Renal cortical epithelial cell (primary cell): ENCODE measurements around the gene CHRNB4. TPM values are rescaled to one million over a fixed set of nuclear protein-coding genes. Genes with fewer than 3 reads are reported as not detected.
"Not testable (repeated sequence)": the region's sequence is repeated elsewhere in the genome, so short reads cannot be mapped to it uniquely, and the experiment has no call there.

ENCODE experiments used
- DNase-seq: peaks from one replicate; pipeline ENCODE4 v3.0.0-alpha.2; 2011; ENCODE audit warnings: low read depth
- total RNA-seq: library from RNA; depleted of rRNA; stranded (reverse); fragments of >200 nt; gene quantifications from 2 replicates; pipeline ENCODE4 v1.2.3, GENCODE V29; 2014

The CHRNB4 gene, protein sequence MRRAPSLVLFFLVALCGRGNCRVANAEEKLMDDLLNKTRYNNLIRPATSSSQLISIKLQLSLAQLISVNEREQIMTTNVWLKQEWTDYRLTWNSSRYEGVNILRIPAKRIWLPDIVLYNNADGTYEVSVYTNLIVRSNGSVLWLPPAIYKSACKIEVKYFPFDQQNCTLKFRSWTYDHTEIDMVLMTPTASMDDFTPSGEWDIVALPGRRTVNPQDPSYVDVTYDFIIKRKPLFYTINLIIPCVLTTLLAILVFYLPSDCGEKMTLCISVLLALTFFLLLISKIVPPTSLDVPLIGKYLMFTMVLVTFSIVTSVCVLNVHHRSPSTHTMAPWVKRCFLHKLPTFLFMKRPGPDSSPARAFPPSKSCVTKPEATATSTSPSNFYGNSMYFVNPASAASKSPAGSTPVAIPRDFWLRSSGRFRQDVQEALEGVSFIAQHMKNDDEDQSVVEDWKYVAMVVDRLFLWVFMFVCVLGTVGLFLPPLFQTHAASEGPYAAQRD
- total RNA-seq, result 0.15 TPM in 1 of 2 replicates, not detected in the other

- peak; percentile 58 for DNase-seq
Measured at GRCh38 chr15:78641102-78641748, at the start of gene CHRNB4. TSS of gene CHRNB4 (minus strand) at chr15:78641210. CDS start at chr15:78641133, 77 bp downstream.

DNA sequence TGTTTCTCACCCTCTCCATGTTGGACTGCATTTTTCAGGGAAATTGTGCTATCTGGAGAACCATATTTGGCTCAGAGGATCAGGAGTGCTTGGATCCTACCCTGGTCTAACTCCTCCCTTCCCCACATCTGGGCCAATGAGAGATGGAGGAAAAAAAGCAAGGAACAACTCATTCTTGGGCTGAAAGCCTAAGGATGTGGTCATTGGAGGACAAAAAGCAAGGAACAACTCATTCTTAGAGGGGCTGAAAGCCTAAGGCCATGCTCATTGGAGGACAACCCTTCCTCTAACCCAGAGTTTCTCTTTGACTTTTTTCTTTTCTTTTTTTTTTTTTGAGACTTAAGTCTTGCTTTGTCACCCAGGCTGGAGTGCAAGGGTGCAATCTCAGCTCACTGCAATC lies 48.6 kb upstream of the CHRNB4 start:
- DNase-seq, result no peak

- DNase-seq, result no peak
Measured at GRCh38 chr15:78685925-78686324, 44.9 kb upstream of the CHRNB4 start.

- DNase-seq, result no peak
Measured at GRCh38 chr15:78685159-78685921, 44.3 kb upstream of the CHRNB4 start.

DNA sequence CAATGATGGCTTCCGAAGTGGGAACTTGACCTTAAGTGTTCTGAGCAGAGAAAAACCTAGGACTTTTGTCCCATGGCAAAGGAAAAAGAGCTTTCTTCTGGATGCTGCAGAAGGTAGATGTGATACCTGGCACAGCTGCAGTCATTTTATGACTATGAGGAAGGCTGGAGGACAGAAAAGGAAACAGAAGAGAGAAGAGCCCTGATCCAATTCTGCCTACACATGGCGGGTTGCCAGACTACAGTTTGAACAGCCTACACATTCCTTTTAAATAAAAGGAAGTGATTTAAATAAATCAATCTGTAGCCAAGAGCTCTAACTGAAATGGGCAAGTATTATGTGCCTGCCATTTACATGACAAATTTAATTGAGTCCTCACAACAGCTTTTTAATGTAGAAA lies 43.6 kb upstream of the CHRNB4 start:
- no peak for DNase-seq

- not testable (repeated sequence) for DNase-seq
Measured at GRCh38 chr15:78683599-78683998, 42.6 kb upstream of the CHRNB4 start.

DNA sequence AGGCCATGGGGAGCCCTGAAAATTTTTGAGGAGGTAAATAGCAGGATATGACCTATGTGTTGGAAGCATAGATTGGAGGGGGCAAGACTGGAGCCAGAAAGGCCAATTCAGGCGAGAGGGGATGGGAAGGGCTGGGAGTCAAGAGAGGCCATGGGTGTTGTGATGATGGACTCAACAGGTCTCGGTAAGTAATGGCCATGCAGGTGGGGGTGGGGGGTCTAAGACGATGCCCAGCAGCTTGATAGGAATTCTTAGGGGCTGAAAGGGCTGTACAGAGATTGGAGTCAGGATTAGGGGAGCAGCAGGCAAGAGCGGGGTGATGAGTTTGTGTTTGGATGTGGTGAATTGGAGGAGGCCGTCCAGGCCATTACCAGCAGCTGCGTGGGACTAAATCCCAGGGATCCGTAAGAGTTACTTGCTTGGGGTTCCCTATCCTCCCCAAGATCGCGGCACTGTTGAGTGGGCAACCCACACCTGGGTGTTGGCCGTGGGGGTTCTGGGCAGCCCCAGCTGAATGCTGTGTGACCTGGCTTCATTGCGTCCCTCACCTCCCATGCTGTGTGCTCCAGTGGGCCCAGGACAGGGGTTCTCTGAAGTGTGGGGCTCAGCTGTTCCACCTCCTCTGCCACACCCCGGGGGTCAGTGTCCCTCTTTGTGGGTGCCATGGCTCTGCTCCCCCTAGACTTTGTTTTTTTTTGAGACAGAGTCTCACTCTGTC lies 41.8 kb upstream of the CHRNB4 start:
- no peak for DNase-seq

GRCh38 chr15:78682004-78682651 lies 41.1 kb upstream of the CHRNB4 start:
- no peak for DNase-seq

GRCh38 chr15:78681281-78682003 lies 40.4 kb upstream of the CHRNB4 start:
- DNase-seq, result no peak

GRCh38 chr15:78680431-78681075 lies 39.5 kb upstream of the CHRNB4 start:
- no peak for DNase-seq

DNA sequence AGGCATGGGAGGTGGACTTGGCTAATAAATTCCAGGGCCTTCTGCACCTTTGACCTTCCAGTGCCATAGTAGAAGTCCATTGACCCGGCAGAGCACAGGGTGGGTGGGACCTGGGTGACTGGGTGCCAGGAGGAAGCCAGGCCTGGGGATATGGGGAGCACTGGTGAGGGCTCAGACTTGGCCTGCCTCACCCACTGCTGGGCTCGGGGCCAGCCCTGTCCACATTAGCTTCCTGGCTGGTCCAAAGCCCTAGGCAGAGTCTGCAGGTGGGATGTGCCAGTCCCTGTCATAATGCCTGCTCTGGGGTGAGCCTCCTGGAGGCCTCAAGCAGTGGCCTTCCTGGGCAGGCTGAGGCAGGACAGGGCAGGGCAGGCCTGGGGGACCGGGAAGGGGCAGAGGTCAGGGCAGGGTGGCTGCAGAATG lies 38.1 kb upstream of the CHRNB4 start:
- DNase-seq, result no peak

DNA sequence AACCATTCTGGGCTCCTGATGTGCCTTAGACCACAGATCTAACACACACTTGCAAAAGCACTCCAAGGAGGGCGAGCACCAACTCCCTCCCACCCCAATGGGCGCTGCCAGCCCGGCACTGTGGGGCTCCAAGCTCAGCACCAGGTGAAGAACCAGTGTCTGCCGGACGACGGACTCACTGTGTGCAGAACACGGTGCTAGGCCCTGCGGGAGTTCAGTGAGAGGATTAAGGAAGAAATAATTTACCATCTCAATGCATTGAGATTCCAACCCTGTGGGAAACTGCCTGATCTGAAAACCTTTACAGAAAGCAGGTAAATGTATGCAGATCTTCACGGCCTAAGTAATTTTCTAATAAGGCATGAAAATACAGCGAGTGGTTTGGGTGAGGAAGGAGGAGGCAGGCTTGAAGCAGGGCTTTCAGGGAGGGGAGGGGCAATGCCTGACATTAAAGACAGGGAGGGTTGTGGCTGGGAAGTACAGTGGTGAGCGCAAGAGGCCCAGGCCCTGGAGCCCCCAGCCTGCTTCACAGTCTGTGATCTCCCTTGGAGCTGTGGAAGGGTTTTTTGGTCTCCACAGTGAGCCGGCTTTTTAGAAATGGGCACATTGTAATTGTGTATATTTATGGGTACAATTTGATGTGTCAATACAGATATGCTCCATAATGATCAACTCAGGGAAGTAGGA lies 35.6 kb upstream of the CHRNB4 start:
- DNase-seq, result no peak

DNA sequence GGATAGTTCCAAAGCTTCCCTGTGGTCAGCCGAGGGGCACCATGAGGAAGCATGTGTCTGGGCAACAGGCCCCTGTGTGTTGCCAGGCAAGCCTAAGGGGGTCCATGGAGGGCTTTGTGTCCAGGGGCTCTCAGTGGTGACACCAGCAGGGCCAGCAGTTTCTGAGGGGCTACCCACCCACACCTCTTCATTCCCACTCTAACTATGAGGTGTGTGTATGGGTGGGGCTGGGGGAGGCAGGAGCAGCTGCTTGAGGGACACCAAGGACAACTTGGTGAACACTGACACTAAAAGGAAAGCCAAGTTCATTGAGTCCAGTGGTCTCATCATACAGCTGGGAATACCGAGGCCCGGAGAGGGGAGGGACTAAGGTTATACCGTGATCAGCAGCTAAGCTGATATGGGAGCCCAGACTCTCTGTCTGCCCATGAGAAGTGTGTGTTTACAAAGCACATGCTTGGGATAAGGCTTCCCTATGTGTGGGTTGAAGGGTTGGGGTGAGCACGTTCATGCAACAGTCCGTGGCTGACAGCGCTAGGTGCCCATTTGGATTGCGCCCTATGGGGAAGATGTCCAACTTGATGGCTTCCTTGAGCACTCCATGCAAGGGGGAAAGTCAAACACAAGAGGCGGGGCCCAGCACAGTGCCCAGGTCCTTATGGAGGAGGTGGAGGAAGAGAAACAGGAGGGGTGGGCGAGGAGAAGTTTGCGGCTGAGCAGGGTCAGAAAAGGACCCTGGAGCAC lies 34.8 kb upstream of the CHRNB4 start:
- DNase-seq, result no peak

GRCh38 chr15:78675206-78675605 lies 34.2 kb upstream of the CHRNB4 start:
- no peak for DNase-seq

- no peak for DNase-seq
Measured at GRCh38 chr15:78673917-78674444, 33.0 kb upstream of the CHRNB4 start.

DNA sequence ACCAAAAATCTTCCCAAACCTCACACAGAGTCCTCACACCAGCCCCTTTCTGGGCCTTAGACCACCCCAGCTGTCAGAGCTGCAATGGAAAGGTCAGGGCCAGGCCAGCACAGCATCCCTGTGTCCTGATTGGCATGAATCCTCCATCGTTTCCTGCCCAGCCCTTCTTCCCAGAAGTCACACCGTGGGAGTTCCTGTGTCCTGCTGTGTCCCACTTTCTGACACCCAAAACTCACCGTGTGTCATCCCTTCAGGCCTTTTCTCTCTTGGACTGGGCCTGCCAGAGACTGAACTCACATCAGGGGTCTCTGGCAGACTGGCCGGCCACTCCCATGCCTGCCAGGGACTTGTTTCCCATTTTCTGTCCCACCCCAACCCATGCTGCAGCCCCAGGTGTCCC lies 32.5 kb upstream of the CHRNB4 start:
- no peak for DNase-seq

- DNase-seq, result peak; percentile 55
Measured at GRCh38 chr15:78672285-78673014, 31.4 kb upstream of the CHRNB4 start.
